IMR-90 (cell line): ENCODE data around the gene UPF1. TPM values are rescaled to one million over a fixed set of nuclear protein-coding genes. Genes with fewer than 3 reads are reported as not detected.

Source experiments
- ATAC-seq: fragments of 200-7000 bp; cut with Tn5 transposase; 2 replicates; pipeline ENCODE4 v1.9.1; 2020; ENCODE audit warnings: low read depth, mild to moderate bottlenecking, moderate library complexity
- BruUV-seq: library from RNA; stranded (reverse); fragments of 400-500 nt; replicated peaks from 2 replicates; lab custom pipeline; 2021; lab: Mats Ljungman, UMichigan
- CTCF ChIA-PET: fragments of 300-600 bp; formaldehyde crosslinking; extraction: SDS; loops from one replicate; lab custom pipeline; 2021; ENCODE audit warnings: antibody characterized with exemption; lab: Yijun Ruan, JAX
- POLR2A ChIA-PET: fragments of 300-600 bp; sonication (Branson Sonifier 250); formaldehyde crosslinking; loops from one replicate; lab custom pipeline; 2022; ENCODE audit warnings: antibody characterized with exemption; ENCODE audit not compliant: unreplicated experiment; lab: Charles Lee
- DNase-seq: peaks from one replicate; pipeline ENCODE4 v3.0.0; 2013
- H2AFZ ChIP-seq: replicated peaks from 2 replicates; pipeline ENCODE3; 2013; ENCODE audit warnings: low read length, mild to moderate bottlenecking; ENCODE audit not compliant: poor library complexity
- H2AK5ac ChIP-seq: 2 replicates; pipeline ENCODE4 v1.6.1; 2013; ENCODE audit warnings: low read depth, low read length, inconsistent platforms
- H2AK9ac ChIP-seq: replicated peaks from 2 replicates; pipeline ENCODE3; 2013; ENCODE audit warnings: mild to moderate bottlenecking, low read depth, low read length, moderate library complexity; ENCODE audit not compliant: poor library complexity
- H2BK120ac ChIP-seq: 2 replicates; pipeline ENCODE4 v1.6.1; 2013; ENCODE audit warnings: low read depth, low read length, inconsistent platforms
- H2BK15ac ChIP-seq: 3 replicates; pipeline ENCODE4 v1.6.1; 2013; ENCODE audit warnings: low read depth, low read length, inconsistent platforms
- H2BK20ac ChIP-seq: 2 replicates; pipeline ENCODE4 v1.6.1; 2013; ENCODE audit warnings: low read depth, mild to moderate bottlenecking, inconsistent platforms, low read length, moderate library complexity
- H2BK5ac ChIP-seq: 2 replicates; pipeline ENCODE4 v1.6.1; 2013; ENCODE audit warnings: mild to moderate bottlenecking, low read depth, low read length, inconsistent platforms; ENCODE audit not compliant: poor library complexity, severe bottlenecking
- H3K14ac ChIP-seq: replicated peaks from 2 replicates; pipeline ENCODE4 v1.6.1; 2013; ENCODE audit warnings: low read depth, low read length, inconsistent platforms
- H3K18ac ChIP-seq: 2 replicates; pipeline ENCODE4 v1.6.1; 2013; ENCODE audit warnings: low read depth, low read length, control low read depth
- H3K23ac ChIP-seq: 2 replicates; pipeline ENCODE4 v1.6.1; 2013; ENCODE audit warnings: low read depth, low read length, inconsistent platforms
- H3K27ac ChIP-seq: 2 replicates; pipeline ENCODE4 v1.5.1; 2013; ENCODE audit warnings: mild to moderate bottlenecking, control low read depth, low read length; ENCODE audit not compliant: insufficient read depth
- H3K27me3 ChIP-seq: 2 replicates; pipeline ENCODE4 v1.6.1; 2013; ENCODE audit warnings: low read length; ENCODE audit not compliant: control insufficient read depth, insufficient read depth
- H3K36me3 ChIP-seq: 2 replicates; pipeline ENCODE4 v1.6.1; 2013; ENCODE audit warnings: low read length, mixed read lengths; ENCODE audit not compliant: control insufficient read depth, insufficient read depth
- H3K4ac ChIP-seq: 2 replicates; pipeline ENCODE4 v1.6.1; 2013; ENCODE audit warnings: low read depth, low read length, inconsistent platforms
- H3K4me1 ChIP-seq: 2 replicates; pipeline ENCODE4 v1.6.1; 2013; ENCODE audit warnings: low read length, mixed read lengths; ENCODE audit not compliant: control insufficient read depth, insufficient read depth
- H3K4me2 ChIP-seq: 2 replicates; pipeline ENCODE4 v1.6.1; 2013; ENCODE audit warnings: low read depth, mild to moderate bottlenecking, control low read depth, low read length, moderate library complexity
- H3K4me3 ChIP-seq: 2 replicates; pipeline ENCODE4 v1.5.1; 2013; ENCODE audit warnings: low read depth, mild to moderate bottlenecking, control low read depth, low read length, moderate library complexity; ENCODE audit not compliant: insufficient read depth
- H3K56ac ChIP-seq: 2 replicates; pipeline ENCODE4 v1.6.1; 2013; ENCODE audit warnings: low read length, inconsistent platforms; ENCODE audit not compliant: insufficient read depth; ENCODE audit errors: extremely low read depth
- H3K79me1 ChIP-seq, 2 experiments: 2 replicates each; pipeline ENCODE4 v1.6.1; 2013; ENCODE audit warnings: low read length in 2 of 2, inconsistent platforms in 1 of 2, low read depth in 1 of 2
- H3K9ac ChIP-seq: 2 replicates; pipeline ENCODE4 v1.6.1; 2013; ENCODE audit warnings: low read depth, low read length, control low read depth
- H3K9me1 ChIP-seq: 2 replicates; pipeline ENCODE4 v1.6.1; 2013; ENCODE audit warnings: low read length, inconsistent platforms; ENCODE audit not compliant: insufficient read depth
- H3K9me3 ChIP-seq: 2 replicates; pipeline ENCODE4 v1.6.1; 2013; ENCODE audit warnings: low read length; ENCODE audit not compliant: control insufficient read depth, insufficient read depth
- H4K20me1 ChIP-seq: 2 replicates; pipeline ENCODE4 v1.6.1; 2013; ENCODE audit warnings: low read length, inconsistent platforms; ENCODE audit not compliant: insufficient read depth
- H4K5ac ChIP-seq: 2 replicates; pipeline ENCODE4 v1.6.1; 2013; ENCODE audit warnings: mild to moderate bottlenecking, low read depth, low read length, control low read depth
- H4K8ac ChIP-seq, 2 experiments: 2 replicates each; pipeline ENCODE4 v1.6.1; 2013; ENCODE audit warnings: low read depth in 2 of 2, low read length in 2 of 2, control low read depth in 1 of 2, inconsistent platforms in 1 of 2
- H4K91ac ChIP-seq: 2 replicates; pipeline ENCODE4 v1.6.1; 2013; ENCODE audit warnings: low read depth, low read length, inconsistent platforms; ENCODE audit not compliant: insufficient read depth
- MAFK ChIP-seq: IDR thresholded peaks from 2 replicates; pipeline ENCODE4 v1.6.1; 2012; ENCODE audit warnings: low read depth, low read length, improper control_type of control experiment
- MAZ ChIP-seq: IDR thresholded peaks from 2 replicates; pipeline ENCODE4 v1.6.1; 2012; ENCODE audit warnings: low read depth, mild to moderate bottlenecking, low read length, improper control_type of control experiment, moderate library complexity, borderline replicate concordance
- RFX5 ChIP-seq: IDR thresholded peaks from 2 replicates; pipeline ENCODE4 v1.8.0; 2012; ENCODE audit warnings: low read depth, mild to moderate bottlenecking, low read length, moderate library complexity
- WGBS, 2 experiments: methylation state at CpG; one replicate each; pipeline versions ENCODE4 v1.1.5 to v1.1.7; 2013; ENCODE audit warnings: missing lambda C conversion rate in 2 of 2; ENCODE audit not compliant: insufficient read length in 1 of 2; ENCODE audit errors: extremely low coverage in 2 of 2; 5-methylcytosine and 5-hydroxymethylcytosine counted together
- dilution Hi-C: fragments of 300-500 bp; cut with HindIII; formaldehyde crosslinking; loops from one replicate; pipeline ENCODE4 v1.14.3; 2018; ENCODE audit warnings: low sequenced_read_pairs; ENCODE audit not compliant: unreplicated experiment
- in situ Hi-C: fragments of 300-500 bp; cut with MboI; formaldehyde crosslinking; loops from 3 replicates; pipeline ENCODE4 v1.14.3; 2019; ENCODE audit warnings: low sequenced_read_pairs, inconsistent platforms, mixed read lengths
- intact Hi-C: fragments of 100-400 bp; cut with micrococcal nuclease; formaldehyde crosslinking; loops from 2 replicates; pipeline ENCODE4 v1.10.0; 2022
- polyA plus RNA-seq, 3 experiments: library from polyadenylated mRNA; depleted of rRNA; stranded (reverse); fragments of >200 nt; gene quantifications; 2 replicates each; pipeline ENCODE4 v1.2.3, GENCODE V29; 2012; ENCODE audit warnings: low replicate concordance in 1 of 3
- total RNA-seq: library from RNA; depleted of rRNA; stranded (reverse); fragments of >200 nt; gene quantifications from 2 replicates; pipeline ENCODE4 v1.2.3, GENCODE V29; 2012
- TF ChIP-seq, protein P1 (sequence below): fragments of 150-350 bp; IDR thresholded peaks from 2 replicates; pipeline ENCODE4 v1.6.1; 2017; ENCODE audit warnings: mild to moderate bottlenecking, antibody characterized with exemption, low read length, low read depth

Gene UPF1
- total and polyA plus RNA-seq, 2 of the 4 experiments (the other 2 are of a cell fraction): 31.2 to 50.3 TPM

DNA sequence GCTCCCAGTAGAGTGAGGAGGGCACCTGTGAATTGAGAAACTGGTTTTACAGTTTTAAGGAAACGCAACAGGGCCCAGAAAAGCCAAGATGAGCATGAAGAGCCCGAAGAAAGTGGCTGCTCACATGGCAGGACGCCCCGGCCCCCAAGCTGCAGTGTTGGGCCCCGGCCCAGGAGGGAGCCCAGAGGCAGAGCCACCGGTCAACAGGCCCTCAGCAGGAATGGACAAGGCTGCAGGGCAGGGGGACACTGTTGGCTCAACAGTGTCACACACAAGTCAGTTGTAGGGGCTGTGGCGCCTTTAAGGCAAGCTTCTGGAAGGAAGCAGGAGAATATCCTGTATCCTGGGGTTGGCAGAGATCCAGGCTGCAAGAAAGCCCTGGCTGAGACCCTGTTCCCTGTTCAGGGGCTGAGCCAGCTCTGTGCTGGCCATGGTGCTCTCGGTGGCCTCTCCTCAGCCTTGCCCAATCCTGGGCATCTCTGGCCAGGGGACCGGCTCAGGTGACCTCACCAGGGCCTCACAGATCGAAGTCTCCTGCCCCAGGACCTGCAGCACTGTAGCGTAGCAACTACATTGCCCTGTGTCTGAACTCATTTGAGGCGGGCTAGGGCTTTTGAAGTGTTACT, 28.0 kb downstream of the UPF1 start:
- in situ Hi-C loops: loop anchor here (5.0 kb wide), 1 partner anchor 277 kb away; no protein-coding TSS in a partner anchor
- H3K4me2 ChIP-seq: no peak overlapping the region
- no peak overlapping the region for H4K91ac ChIP-seq
- no peak overlapping the region for H3K14ac ChIP-seq
- ChIA-PET POLR2A (no interaction called here), CTCF (no interaction called here)
- intact Hi-C loops: no loop called here
- H4K5ac ChIP-seq: no peak overlapping the region
- no peak overlapping the region for H3K4ac ChIP-seq
- no peak overlapping the region for H2BK15ac ChIP-seq
- H3K9me3 ChIP-seq: no peaks in the 10 kb centered on the region
- no peak overlapping the region for H2AFZ ChIP-seq
- ATAC-seq (no peak), DNase-seq (no peak)
- H3K27ac ChIP-seq: no peak overlapping the region
- H4K20me1 ChIP-seq: peaks cover 16% of the 10 kb centered on the region
- no peak overlapping the region for H2BK5ac ChIP-seq
- H3K56ac ChIP-seq: no peak overlapping the region
- no peak overlapping the region for H2AK5ac ChIP-seq
- H2BK20ac ChIP-seq: no peak overlapping the region
- peaks cover 13 to 47% of the 10 kb centered on the region in 2 experiments; a peak in 3 of 4 replicates for H3K79me1 ChIP-seq
- H3K9me1 ChIP-seq: no peaks in the 10 kb centered on the region
- dilution Hi-C loops: no loop called here
- no peaks in the 10 kb centered on the region for H3K27me3 ChIP-seq
- no peak overlapping the region for H3K4me3 ChIP-seq
- no TSS peak for BruUV-seq
- H2BK120ac ChIP-seq: no peak overlapping the region
- H3K23ac ChIP-seq: no peak overlapping the region
- TF ChIP-seq MAZ: no peak
- no peak for TF ChIP-seq MAFK
- TF ChIP-seq, protein P1, sequence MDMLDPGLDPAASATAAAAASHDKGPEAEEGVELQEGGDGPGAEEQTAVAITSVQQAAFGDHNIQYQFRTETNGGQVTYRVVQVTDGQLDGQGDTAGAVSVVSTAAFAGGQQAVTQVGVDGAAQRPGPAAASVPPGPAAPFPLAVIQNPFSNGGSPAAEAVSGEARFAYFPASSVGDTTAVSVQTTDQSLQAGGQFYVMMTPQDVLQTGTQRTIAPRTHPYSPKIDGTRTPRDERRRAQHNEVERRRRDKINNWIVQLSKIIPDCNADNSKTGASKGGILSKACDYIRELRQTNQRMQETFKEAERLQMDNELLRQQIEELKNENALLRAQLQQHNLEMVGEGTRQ: no peak
- TF ChIP-seq RFX5: no peak
- H3K36me3 ChIP-seq: peaks cover 90% of the 10 kb centered on the region
- 86% methylated on average over 7 of the region's 12 CpGs; no CpG with 5 or more reads in 1 of the 2 experiments for WGBS, 2 experiments
- no peak overlapping the region for H3K9ac ChIP-seq
- H3K4me1 ChIP-seq: no peaks in the 10 kb centered on the region
- H4K8ac ChIP-seq: no peak overlapping the region
- H3K18ac ChIP-seq: no peak overlapping the region
- H2AK9ac ChIP-seq: peak overlapping the region; percentile 38
